Loucy (cell line): Measurements from ENCODE around the gene TNS3.

ENCODE experiments used
- H2AFZ ChIP-seq: fragments of 200-600 bp; sonication (generic); 2 replicates; pipeline ENCODE4 v1.6.0; 2016; ENCODE audit warnings: antibody characterized with exemption, mild to moderate bottlenecking, low read length, moderate library complexity
- H3F3A ChIP-seq: fragments of 200-600 bp; 2 replicates; pipeline ENCODE4 v1.6.0; 2016; ENCODE audit warnings: antibody characterized with exemption, low read depth, mild to moderate bottlenecking
- H3K27me3 ChIP-seq: fragments of 200-600 bp; sonication (generic); 2 replicates; pipeline ENCODE4 v1.6.1; 2014; ENCODE audit warnings: low read length, mild to moderate bottlenecking; ENCODE audit not compliant: insufficient read depth, poor library complexity, severe bottlenecking
- H3K36me3 ChIP-seq: fragments of 200-600 bp; sonication (generic); 2 replicates; pipeline ENCODE4 v1.6.1; 2016; ENCODE audit warnings: low read length; ENCODE audit not compliant: insufficient read depth
- H3K4me1 ChIP-seq: fragments of 200-600 bp; sonication (generic); 2 replicates; pipeline ENCODE4 v1.5.1; 2014; ENCODE audit warnings: low read length, mild to moderate bottlenecking; ENCODE audit not compliant: insufficient read depth, poor library complexity, severe bottlenecking
- H3K4me2 ChIP-seq: fragments of 200-600 bp; sonication (generic); 2 replicates; pipeline ENCODE4 v1.6.0; 2014; ENCODE audit warnings: antibody characterized with exemption, low read length, low read depth, mild to moderate bottlenecking; ENCODE audit not compliant: poor library complexity, severe bottlenecking
- H3K4me3 ChIP-seq: fragments of 200-600 bp; sonication (generic); 2 replicates; pipeline ENCODE4 v1.5.1; 2014; ENCODE audit warnings: low read length, mild to moderate bottlenecking, mixed read lengths; ENCODE audit not compliant: poor library complexity, severe bottlenecking
- H3K79me2 ChIP-seq: fragments of 200-600 bp; sonication (generic); 2 replicates; pipeline ENCODE4 v1.6.1; 2014; ENCODE audit warnings: low read length; ENCODE audit not compliant: insufficient read depth
- H3K9ac ChIP-seq: fragments of 200-600 bp; sonication (generic); 2 replicates; pipeline ENCODE4 v1.6.0; 2014; ENCODE audit warnings: mild to moderate bottlenecking, low read depth, low read length, moderate library complexity; ENCODE audit not compliant: poor library complexity, severe bottlenecking
- H3K9me2 ChIP-seq: fragments of 200-600 bp; sonication (generic); replicated peaks from 2 replicates; pipeline ENCODE4 v1.6.1; 2016; ENCODE audit warnings: low read depth, low read length, mixed read lengths
- H3K9me3 ChIP-seq: fragments of 200-600 bp; sonication (generic); 2 replicates; pipeline ENCODE4 v1.6.1; 2014; ENCODE audit warnings: mild to moderate bottlenecking, antibody characterized with exemption, low read length, low read depth; ENCODE audit not compliant: insufficient read depth
- H4K20me1 ChIP-seq: fragments of 200-600 bp; sonication (generic); 2 replicates; pipeline ENCODE4 v1.6.0; 2014; ENCODE audit warnings: antibody characterized with exemption, low read length, mild to moderate bottlenecking; ENCODE audit not compliant: insufficient read depth, poor library complexity, severe bottlenecking
- CTCF ChIP-seq: fragments of 200-600 bp; sonication (generic); conservative IDR thresholded peaks from 2 replicates; pipeline ENCODE4 v1.5.1; 2014; ENCODE audit warnings: mild to moderate bottlenecking, antibody characterized with exemption, low read length
- EZH2phosphoT487 ChIP-seq: fragments of 200-600 bp; IDR thresholded peaks from 2 replicates; pipeline ENCODE4 v1.6.1; 2018; ENCODE audit warnings: antibody characterized with exemption, mild to moderate bottlenecking, moderate library complexity, borderline replicate concordance

The TNS3 gene

DNA sequence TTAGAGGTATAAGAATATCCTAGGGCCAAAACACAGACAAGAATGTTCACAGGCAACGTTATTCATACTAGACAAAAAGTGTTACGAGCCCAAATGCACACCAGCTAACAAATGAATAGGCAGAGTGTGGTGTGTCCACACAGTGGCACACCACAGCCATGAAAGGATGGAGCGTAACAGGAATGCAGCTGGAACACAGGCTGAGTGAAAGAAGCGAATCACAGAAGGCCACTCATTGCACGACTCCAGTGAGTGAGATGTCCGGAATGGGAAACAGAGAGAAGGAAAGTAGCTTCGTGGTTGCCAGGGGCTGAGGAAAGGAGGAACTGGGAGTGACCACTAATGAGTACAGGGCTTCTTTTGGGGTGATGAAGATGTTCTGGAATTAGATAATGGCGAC lies 198.8 kb downstream of the TNS3 start:
- Histone ChIP-seq H3K4me3 (no peak overlapping the region), H3F3A (no peaks in the 10 kb centered on the region)

GRCh38 chr7:47382200-47382599 lies 199.7 kb downstream of the TNS3 start:
- Histone ChIP-seq H3K79me2 (no peaks in the 10 kb centered on the region), H3K4me1 (no peaks in the 10 kb centered on the region), H4K20me1 (no peaks in the 10 kb centered on the region), H3K9me3 (peaks cover 11% of the 10 kb centered on the region; the same call in 1 of the 2 replicates), H3K27me3 (no peaks in the 10 kb centered on the region), H2AFZ (no peak overlapping the region), H3K4me2 (no peak overlapping the region), H3K9ac (no peak overlapping the region), H3K36me3 (no peaks in the 10 kb centered on the region), H3K9me2 (no peaks in the 10 kb centered on the region), H3K4me3 (no peak overlapping the region), H3F3A (no peaks in the 10 kb centered on the region)
- TF ChIP-seq CTCF: no peak
- no peak for TF ChIP-seq EZH2phosphoT487

More for the DNA sequence above, 198.8 kb downstream of the TNS3 start:
- Histone ChIP-seq H3K4me2 (no peak overlapping the region), H3K4me1 (no peaks in the 10 kb centered on the region), H3K36me3 (no peaks in the 10 kb centered on the region), H3K27me3 (no peaks in the 10 kb centered on the region), H3K9ac (no peak overlapping the region), H4K20me1 (no peaks in the 10 kb centered on the region), H3K9me3 (peaks cover 11% of the 10 kb centered on the region; the same call in 1 of the 2 replicates), H3K9me2 (no peaks in the 10 kb centered on the region), H2AFZ (no peak overlapping the region), H3K79me2 (no peaks in the 10 kb centered on the region)
- TF ChIP-seq EZH2phosphoT487: no peak
- TF ChIP-seq CTCF: no peak

DNA sequence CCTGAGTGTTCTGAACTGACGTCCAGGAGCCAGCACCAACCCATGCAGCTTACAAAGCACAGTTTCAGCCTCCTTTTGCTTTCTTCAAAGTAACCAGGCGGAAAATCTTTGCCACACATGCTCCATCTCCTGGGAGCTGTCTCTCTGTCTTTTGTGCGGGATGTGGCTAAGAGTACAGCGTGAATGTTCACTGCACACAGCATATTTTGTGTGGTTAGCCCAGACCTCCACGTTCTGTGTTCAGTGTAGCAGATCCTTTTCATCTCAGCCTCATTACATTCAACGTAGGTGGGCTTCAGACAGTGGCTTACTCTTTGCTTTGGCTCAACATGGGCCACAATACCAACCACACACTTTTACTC lies 200.8 kb downstream of the TNS3 start:
- Histone ChIP-seq H3K9me3 (peaks cover 10% of the 10 kb centered on the region; the same call in 1 of the 2 replicates), H3K4me2 (no peak overlapping the region), H2AFZ (no peak overlapping the region), H3F3A (no peaks in the 10 kb centered on the region), H4K20me1 (no peaks in the 10 kb centered on the region), H3K9me2 (no peaks in the 10 kb centered on the region), H3K9ac (no peak overlapping the region), H3K27me3 (no peaks in the 10 kb centered on the region), H3K79me2 (no peaks in the 10 kb centered on the region), H3K4me1 (no peaks in the 10 kb centered on the region), H3K36me3 (no peaks in the 10 kb centered on the region), H3K4me3 (no peak overlapping the region)
- TF ChIP-seq EZH2phosphoT487 (no peak), CTCF (no peak)
